Thoracic aorta (tissue), 2 donors: Measurements from ENCODE around the gene ABCF3. TPM values are rescaled to one million over a fixed set of nuclear protein-coding genes. Genes with fewer than 3 reads are reported as not detected.
A peak's percentile ranks its signal among the peaks of the same experiment; 100 is the strongest.

Source experiments
- ATAC-seq: fragments of 150-250 bp; one replicate; pipeline ENCODE4 v1.8.0; 2017; ENCODE audit warnings: low read depth; ENCODE audit not compliant: insufficient number of reproducible peaks, low FRiP score
- DNase-seq: peaks from one replicate; pipeline ENCODE4 v3.0.0-alpha.2; 2020; ENCODE audit warnings: low spot score
- H3K27ac ChIP-seq, 2 donors: fragments of 200-600 bp; sonication (generic); 1 replicate in 1 of 2; 2 replicates in 1 of 2; pipeline ENCODE4 v1.5.1; 2016; ENCODE audit warnings: mild to moderate bottlenecking in 2 of 2, moderate library complexity in 2 of 2
- H3K27me3 ChIP-seq: fragments of 200-600 bp; sonication (generic); replicated peaks from 2 replicates; pipeline ENCODE4 v1.6.0; 2016; ENCODE audit warnings: mild to moderate bottlenecking; ENCODE audit not compliant: insufficient read depth
- H3K36me3 ChIP-seq: fragments of 200-600 bp; sonication (generic); one replicate; pipeline ENCODE4 v1.5.1; 2016
- H3K4me1 ChIP-seq, 2 donors: fragments of 200-600 bp; sonication (generic); 1 replicate in 1 of 2; 2 replicates in 1 of 2; pipeline versions ENCODE4 v1.5.1 to v1.6.0; 2016; ENCODE audit warnings: low read depth in 2 of 2, mild to moderate bottlenecking in 1 of 2; ENCODE audit not compliant: control insufficient read depth in 1 of 2
- H3K4me3 ChIP-seq: fragments of 200-600 bp; sonication (generic); 2 replicates; pipeline ENCODE4 v1.5.1; 2016; ENCODE audit warnings: mild to moderate bottlenecking
- H3K9me3 ChIP-seq: fragments of 200-600 bp; sonication (generic); 2 replicates; pipeline ENCODE4 v1.5.1; 2016
- CTCF ChIP-seq: fragments of 200-600 bp; sonication (generic); IDR thresholded peaks from one replicate; pipeline ENCODE4 v1.5.1; 2019; ENCODE audit warnings: antibody characterized with exemption
- total RNA-seq, 2 donors: library from RNA; depleted of rRNA; stranded (reverse); fragments of >200 nt; gene quantifications; one replicate each; pipeline versions ENCODE4 v1.1.0 to v1.2.3, GENCODE V29; 2016

Gene ABCF3
- total RNA-seq, 2 donors from 2014 or later = 50.2 to 62.1 TPM

GRCh38 chr3:184181596-184181995 is 4.4 kb upstream of the ABCF3 start:
- TF ChIP-seq CTCF = no peak
- Histone ChIP-seq H3K9me3 (no peaks in the 10 kb centered on the region), H3K36me3 (peaks cover 70% of the 10 kb centered on the region), H3K27ac (no peak overlapping the region), H3K4me1 (peaks cover 18 to 20% of the 10 kb centered on the region in 2 donors), H3K27me3 (no peaks in the 10 kb centered on the region), H3K4me3 (no peak overlapping the region)
- ATAC-seq = no peak
- no peak for DNase-seq

GRCh38 chr3:184183679-184184078 is 2.3 kb upstream of the ABCF3 start:
- no peak for TF ChIP-seq CTCF
- no peak for DNase-seq
- Histone ChIP-seq H3K4me3 (no peak overlapping the region), H3K36me3 (peaks cover 58% of the 10 kb centered on the region), H3K27me3 (no peaks in the 10 kb centered on the region), H3K9me3 (no peaks in the 10 kb centered on the region), H3K27ac (no peak overlapping the region), H3K4me1 (peaks cover 10 to 24% of the 10 kb centered on the region in 2 donors)
- no peak for ATAC-seq

GRCh38 chr3:184184546-184185230 is 1.3 kb upstream of the ABCF3 start:
- ATAC-seq (no peak), DNase-seq (no peak)
- TF ChIP-seq CTCF = no peak
- no peak overlapping the region for H3K4me3 ChIP-seq
- H3K9me3 ChIP-seq = no peaks in the 10 kb centered on the region
- peak overlapping the region; percentile 71 to 82 for H3K27ac ChIP-seq
- H3K27me3 ChIP-seq = no peaks in the 10 kb centered on the region
- peaks cover 10 to 24% of the 10 kb centered on the region in 2 donors for H3K4me1 ChIP-seq
- H3K36me3 ChIP-seq = peaks cover 61% of the 10 kb centered on the region

- Histone ChIP-seq H3K4me1 (peaks cover 10 to 24% of the 10 kb centered on the region in 2 donors), H3K9me3 (no peaks in the 10 kb centered on the region), H3K27ac (peak overlapping the region; percentile 71 to 82), H3K27me3 (no peaks in the 10 kb centered on the region), H3K4me3 (peak overlapping the region; percentile 87), H3K36me3 (peaks cover 61% of the 10 kb centered on the region)
- TF ChIP-seq CTCF = no peak
- DNase-seq (peak; percentile 96), ATAC-seq (peak; percentile 94)
These were observed 377 bp upstream of the ABCF3 start for GRCh38 chr3:184185461-184186183.

GRCh38 chr3:184186902-184187207 is 856 bp downstream of the ABCF3 start:
- peaks cover 10 to 24% of the 10 kb centered on the region in 2 donors for H3K4me1 ChIP-seq
- no peaks in the 10 kb centered on the region for H3K27me3 ChIP-seq
- peak overlapping the region; percentile 87 for H3K4me3 ChIP-seq
- TF ChIP-seq CTCF = no peak
- peak overlapping the region in 1 of 2 donors; percentile 71 for H3K27ac ChIP-seq
- no peak for DNase-seq
- no peaks in the 10 kb centered on the region for H3K9me3 ChIP-seq
- ATAC-seq = no peak
- H3K36me3 ChIP-seq = peaks cover 61% of the 10 kb centered on the region
